ENCODE measurements around the gene CIAO2B. TPM values are rescaled to one million over a fixed set of nuclear protein-coding genes. Genes with fewer than 3 reads are reported as not detected.

The CIAO2B gene
- 227 and 229 TPM in 2 replicates for total RNA-seq

GRCh38 chr16:66934138-66934838 is at the start of gene CIAO2B:
TSS of gene CIAO2B (minus strand) at chr16:66934402. CDS start at chr16:66934364, 38 bp downstream.

GRCh38 chr16:66961065-66961744 is 27.0 kb upstream of the CIAO2B start, which contains the start of gene CES3:
TSS of gene CES3 (plus strand) at chr16:66961266. CDS start at chr16:66961308, 42 bp downstream.

GRCh38 chr16:66935314-66936011 is 1.3 kb upstream of the CIAO2B start, which contains the start of gene CES2:
TSS of gene CES2 (plus strand) at chr16:66935516. CDS start at chr16:66935636, 120 bp downstream.

DNA sequence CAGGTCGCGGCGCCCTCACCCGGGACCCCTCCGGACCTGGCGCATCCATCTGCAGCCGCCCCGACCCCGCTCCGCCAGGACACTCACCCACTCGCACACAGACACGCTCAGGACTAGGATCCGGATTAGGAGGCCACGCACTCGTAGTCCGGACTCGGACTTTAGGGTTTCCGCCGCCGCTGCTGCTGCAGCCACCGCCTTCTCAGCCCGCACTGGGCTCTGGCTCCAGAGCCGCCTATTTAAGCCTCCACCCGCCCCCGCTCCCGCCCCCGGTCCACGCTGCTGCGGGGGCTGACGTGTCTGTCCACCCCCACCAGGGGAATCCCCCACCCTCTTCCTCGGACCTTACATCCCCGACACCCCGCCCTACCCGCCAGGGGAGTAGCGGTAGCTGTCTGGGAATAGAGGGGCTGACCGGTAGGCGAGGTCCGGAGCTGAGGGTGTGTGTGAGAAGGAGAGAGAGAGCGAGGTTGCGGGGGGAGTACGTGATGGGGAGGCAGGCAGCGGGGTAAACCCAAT is 8.8 kb downstream of the CIAO2B start, which contains the start of gene RRAD:
Gene RRAD, minus strand, starts transcription at position 214 of the 519 bp plus-strand sequence. CDS start 356 bp downstream, outside the sequence.

DNA sequence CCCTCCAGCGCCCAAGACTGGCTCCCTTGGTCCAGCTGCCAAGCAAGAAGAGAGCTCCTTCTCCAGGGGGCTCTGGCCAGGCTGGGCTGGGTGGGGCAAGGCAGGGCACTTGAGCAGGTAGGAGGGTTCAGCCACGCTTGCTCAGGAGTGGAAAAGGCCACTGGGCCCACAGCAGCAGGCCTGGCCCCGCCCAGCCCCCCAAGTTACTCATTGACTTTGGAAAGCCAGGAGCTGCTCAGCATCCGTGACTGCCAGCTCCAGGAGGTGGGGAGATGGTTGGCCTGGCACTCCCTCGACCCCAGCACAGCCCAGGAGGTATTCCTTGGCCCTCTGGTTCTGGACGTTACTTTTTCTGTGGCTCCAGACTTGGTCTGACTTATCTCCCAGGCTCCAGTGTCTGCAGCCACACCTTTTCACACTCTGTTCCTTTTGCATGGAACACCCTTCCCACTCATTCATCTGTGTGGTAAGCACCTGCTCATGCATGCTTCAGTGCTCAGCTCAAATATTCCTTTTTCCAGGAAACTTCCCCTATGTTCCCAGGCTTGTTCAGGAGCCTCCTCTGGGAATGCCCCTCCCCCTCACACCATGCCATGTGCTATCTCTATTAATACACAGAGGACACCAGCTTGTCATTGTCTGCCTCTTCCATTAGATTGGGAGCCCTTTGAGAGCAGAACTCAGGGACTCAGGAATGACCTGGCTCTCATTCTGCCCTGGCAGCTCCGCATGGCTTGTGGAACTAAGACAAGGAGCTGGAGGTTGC is 15.2 kb downstream of the CIAO2B start, which contains the start of gene CDH16:
Gene CDH16, minus strand, starts transcription at position 83 of the 766 bp plus-strand sequence. CDS start 820 bp downstream, outside the sequence.

Other genes starting within 250 kb of the CIAO2B start
- 19.6 and 20.6 TPM in 2 replicates for gene CMTM4, start 237.7 kb downstream of the CIAO2B start, total RNA-seq
- 131 and 156 TPM in 2 replicates for gene DYNC1LI2, start 182.8 kb downstream of the CIAO2B start, total RNA-seq
- 0.11 TPM in 1 of 2 replicates, not detected in the other for gene TERB1, start 132.8 kb downstream of the CIAO2B start, total RNA-seq
- 69.6 and 122 TPM in 2 replicates for gene NAE1, start 103.4 kb downstream of the CIAO2B start, total RNA-seq
- not detected in 2 replicates for gene CA7, start 90.0 kb downstream of the CIAO2B start, total RNA-seq
- 17.1 and 17.7 TPM in 2 replicates for gene PDP2, start 53.9 kb downstream of the CIAO2B start, total RNA-seq
- gene CDH16, start 15.5 kb downstream of the CIAO2B start, total RNA-seq = not detected in 2 replicates
- 3.8 and 8.0 TPM in 2 replicates for gene RRAD, start 8.9 kb downstream of the CIAO2B start, total RNA-seq
- gene CES2, start 1.1 kb upstream of the CIAO2B start, total RNA-seq = 23.8 and 29.5 TPM in 2 replicates
- 0.25 and 0.55 TPM in 2 replicates for gene CES3, start 26.9 kb upstream of the CIAO2B start, total RNA-seq
- gene CES4A, start 54.2 kb upstream of the CIAO2B start, total RNA-seq = 1.00 and 2.2 TPM in 2 replicates
- 121 and 197 TPM in 2 replicates for gene CBFB, start 94.7 kb upstream of the CIAO2B start, total RNA-seq
- 11.7 and 15.1 TPM in 2 replicates for gene PHAF1, start 175.5 kb upstream of the CIAO2B start, total RNA-seq
- gene B3GNT9, start 216.6 kb upstream of the CIAO2B start, total RNA-seq = 25.0 and 38.1 TPM in 2 replicates
- 15.3 and 25.1 TPM in 2 replicates for gene TRADD, start 225.5 kb upstream of the CIAO2B start, total RNA-seq
- gene FBXL8, start 225.6 kb upstream of the CIAO2B start, total RNA-seq = 10.5 and 15.0 TPM in 2 replicates
- gene HSF4, start 230.3 kb upstream of the CIAO2B start, total RNA-seq = 5.2 and 14.0 TPM in 2 replicates
- gene NOL3, start 236.1 kb upstream of the CIAO2B start, total RNA-seq = 10.4 and 14.6 TPM in 2 replicates
- gene MATCAP1, start 249.6 kb upstream of the CIAO2B start, total RNA-seq = 14.9 and 19.3 TPM in 2 replicates